Measurements from ENCODE around the gene STING1. TPM values are rescaled to one million over a fixed set of nuclear protein-coding genes. Genes with fewer than 3 reads are reported as not detected.

The STING1 gene
- total and polyA plus RNA-seq, 2 donors from 2014 or later = 29.8 to 109 TPM

GRCh38 chr5:139461176-139461575 lies 21.4 kb downstream of the STING1 start:
- FAIRE-seq (no peak), DNase-seq (no peak)
- no peak for TF ChIP-seq CTCF (IDR thresholded peaks at IDR 0.05; ENCODE audit: borderline replicate concordance, extremely low read depth, insufficient read depth)
- Histone ChIP-seq H3K4me3 (ENCODE audit: low read length in 3 of 3) (peak overlapping the region in 2 of 3 donors; percentile 34 to 38), H3K4me1 (ENCODE audit: control insufficient read depth in 2 of 3, insufficient read depth in 2 of 3, low read depth in 1 of 3, low read length in 3 of 3) (no peaks in the 10 kb centered on the region), H3K9ac (ENCODE audit: low read length in 3 of 3) (peak overlapping the region in 1 of 3 donors; percentile 12), H3K36me3 (ENCODE audit: control insufficient read depth in 2 of 3, insufficient read depth in 3 of 3, low read length in 3 of 3) (no peaks in the 10 kb centered on the region), H3K27ac (ENCODE audit: low read depth in 2 of 2, low read length in 2 of 2) (no peak overlapping the region), H3K9me3 (ENCODE audit: control insufficient read depth in 2 of 3, insufficient read depth in 1 of 3, low read length in 3 of 3) (no peaks in the 10 kb centered on the region), H3K27me3 (ENCODE audit: control insufficient read depth, insufficient read depth, low read length) (no peaks in the 10 kb centered on the region)
- intact Hi-C loops (cut with DNase I) = no loop called here

- H3K9me3 ChIP-seq (ENCODE audit: control insufficient read depth in 2 of 3, insufficient read depth in 1 of 3, low read length in 3 of 3) = no peaks in the 10 kb centered on the region
- no peak for TF ChIP-seq CTCF (IDR thresholded peaks at IDR 0.05; ENCODE audit: borderline replicate concordance, extremely low read depth, insufficient read depth)
- H3K9ac ChIP-seq (ENCODE audit: low read length in 3 of 3) = no peak overlapping the region
- H3K36me3 ChIP-seq (ENCODE audit: control insufficient read depth in 2 of 3, insufficient read depth in 3 of 3, low read length in 3 of 3) = no peaks in the 10 kb centered on the region
- no peak for FAIRE-seq
- DNase-seq = no peak
- H3K4me3 ChIP-seq (ENCODE audit: low read length in 3 of 3) = no peak overlapping the region
- no peaks in the 10 kb centered on the region for H3K4me1 ChIP-seq (ENCODE audit: control insufficient read depth in 2 of 3, insufficient read depth in 2 of 3, low read depth in 1 of 3, low read length in 3 of 3)
- intact Hi-C loops (cut with DNase I) = no loop called here
- H3K27me3 ChIP-seq (ENCODE audit: control insufficient read depth, insufficient read depth, low read length) = no peaks in the 10 kb centered on the region
- H3K27ac ChIP-seq (ENCODE audit: low read depth in 2 of 2, low read length in 2 of 2) = no peak overlapping the region
These were observed 22.1 kb downstream of the STING1 start for GRCh38 chr5:139460455-139460854.

- intact Hi-C loops (cut with DNase I) = no loop called here
- no peak for TF ChIP-seq CTCF (IDR thresholded peaks at IDR 0.05; ENCODE audit: borderline replicate concordance, extremely low read depth, insufficient read depth)
- H3K27me3 ChIP-seq (ENCODE audit: control insufficient read depth, insufficient read depth, low read length) = no peaks in the 10 kb centered on the region
- H3K36me3 ChIP-seq (ENCODE audit: control insufficient read depth in 2 of 3, insufficient read depth in 3 of 3, low read length in 3 of 3) = no peaks in the 10 kb centered on the region
- no peak for DNase-seq
- H3K27ac ChIP-seq (ENCODE audit: low read depth in 2 of 2, low read length in 2 of 2) = no peak overlapping the region
- no peak overlapping the region for H3K4me3 ChIP-seq (ENCODE audit: low read length in 3 of 3)
- no peaks in the 10 kb centered on the region for H3K4me1 ChIP-seq (ENCODE audit: control insufficient read depth in 2 of 3, insufficient read depth in 2 of 3, low read depth in 1 of 3, low read length in 3 of 3)
- no peak overlapping the region for H3K9ac ChIP-seq (ENCODE audit: low read length in 3 of 3)
- H3K9me3 ChIP-seq (ENCODE audit: control insufficient read depth in 2 of 3, insufficient read depth in 1 of 3, low read length in 3 of 3) = no peaks in the 10 kb centered on the region
- no peak for FAIRE-seq
These were observed 23.1 kb downstream of the STING1 start for GRCh38 chr5:139459451-139459934.
